Cardiac muscle cell (in vitro differentiated cells and primary cell): Measurements from ENCODE around the gene ETNK2. TPM values are rescaled to one million over a fixed set of nuclear protein-coding genes. Genes with fewer than 3 reads are reported as not detected.

ENCODE experiments used
- DNase-seq, 2 donors: peaks; one replicate each; pipeline versions ENCODE4 v3.0.0 to v3.0.0-alpha.2; 2010 to 2017; ENCODE audit warnings: low read depth in 1 of 2, low spot score in 1 of 2
- H3K27ac ChIP-seq: fragments of 200-600 bp; sonication (generic); 2 replicates; pipeline ENCODE4 v1.5.1; 2016
- H3K27me3 ChIP-seq: fragments of 200-600 bp; sonication (generic); 2 replicates; pipeline ENCODE4 v1.6.0; 2016; ENCODE audit warnings: control low read depth
- H3K36me3 ChIP-seq: fragments of 200-600 bp; sonication (generic); 2 replicates; pipeline ENCODE4 v1.5.1; 2016; ENCODE audit warnings: control low read depth
- H3K4me1 ChIP-seq: fragments of 200-600 bp; sonication (generic); 2 replicates; pipeline ENCODE4 v1.8.1; 2017; ENCODE audit warnings: low read depth, mild to moderate bottlenecking, mixed run types
- H3K4me3 ChIP-seq: fragments of 200-600 bp; sonication (generic); 2 replicates; pipeline ENCODE4 v1.5.1; 2016; ENCODE audit warnings: mild to moderate bottlenecking
- H3K9me3 ChIP-seq: fragments of 200-600 bp; sonication (generic); 2 replicates; pipeline ENCODE4 v1.5.1; 2017; ENCODE audit warnings: low read depth, mild to moderate bottlenecking, control low read depth
- polyA plus RNA-seq: library from polyadenylated mRNA; unstranded; fragments of >200 nt; fragmentation: Nextera tagmentation; extraction: Ambion mirVana; gene quantifications from 2 replicates; pipeline ENCODE4 v1.2.1, GENCODE V29; 2016
- total RNA-seq: library from RNA; depleted of rRNA; stranded (reverse); fragments of >200 nt; gene quantifications from 2 replicates; pipeline ENCODE4 v1.2.3, GENCODE V29; 2016
- TF ChIP-seq, protein P1 (sequence below): IDR thresholded peaks from 2 replicates; pipeline ENCODE4 v1.5.1; 2012; ENCODE audit warnings: low read depth, mild to moderate bottlenecking, low read length

The ETNK2 gene
- total and polyA plus RNA-seq, 2 experiments from 2014 or later: 24.7 to 29.9 TPM

DNA sequence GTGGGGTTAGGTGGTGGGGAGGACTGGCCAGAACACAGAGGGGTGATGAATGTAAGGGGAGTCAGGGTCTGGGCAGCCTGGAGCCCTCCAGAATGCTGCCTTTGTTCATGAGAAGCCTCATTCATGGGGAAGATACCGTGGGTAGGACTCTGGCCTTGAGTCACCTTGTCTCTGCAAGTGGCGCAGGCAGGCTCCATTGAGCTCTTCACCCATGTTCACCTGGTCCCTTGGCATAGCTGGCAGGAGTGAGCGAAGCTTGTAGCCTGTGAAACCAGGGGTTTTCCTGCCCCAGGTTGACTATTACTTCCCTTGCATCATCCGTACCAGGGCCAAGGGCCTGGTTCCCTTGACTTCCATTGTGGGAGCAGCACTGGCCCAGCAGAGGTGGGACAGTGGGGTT is 53.2 kb downstream of the ETNK2 start:
- H3K4me3 ChIP-seq: no peak overlapping the region
- DNase-seq: no peak
- peaks cover 18% of the 10 kb centered on the region for H3K4me1 ChIP-seq
- H3K27me3 ChIP-seq: no peaks in the 10 kb centered on the region
- no peaks in the 10 kb centered on the region for H3K9me3 ChIP-seq
- no peaks in the 10 kb centered on the region for H3K36me3 ChIP-seq
- H3K27ac ChIP-seq: no peak overlapping the region
- TF ChIP-seq, protein P1, sequence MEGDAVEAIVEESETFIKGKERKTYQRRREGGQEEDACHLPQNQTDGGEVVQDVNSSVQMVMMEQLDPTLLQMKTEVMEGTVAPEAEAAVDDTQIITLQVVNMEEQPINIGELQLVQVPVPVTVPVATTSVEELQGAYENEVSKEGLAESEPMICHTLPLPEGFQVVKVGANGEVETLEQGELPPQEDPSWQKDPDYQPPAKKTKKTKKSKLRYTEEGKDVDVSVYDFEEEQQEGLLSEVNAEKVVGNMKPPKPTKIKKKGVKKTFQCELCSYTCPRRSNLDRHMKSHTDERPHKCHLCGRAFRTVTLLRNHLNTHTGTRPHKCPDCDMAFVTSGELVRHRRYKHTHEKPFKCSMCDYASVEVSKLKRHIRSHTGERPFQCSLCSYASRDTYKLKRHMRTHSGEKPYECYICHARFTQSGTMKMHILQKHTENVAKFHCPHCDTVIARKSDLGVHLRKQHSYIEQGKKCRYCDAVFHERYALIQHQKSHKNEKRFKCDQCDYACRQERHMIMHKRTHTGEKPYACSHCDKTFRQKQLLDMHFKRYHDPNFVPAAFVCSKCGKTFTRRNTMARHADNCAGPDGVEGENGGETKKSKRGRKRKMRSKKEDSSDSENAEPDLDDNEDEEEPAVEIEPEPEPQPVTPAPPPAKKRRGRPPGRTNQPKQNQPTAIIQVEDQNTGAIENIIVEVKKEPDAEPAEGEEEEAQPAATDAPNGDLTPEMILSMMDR: no peak

DNA sequence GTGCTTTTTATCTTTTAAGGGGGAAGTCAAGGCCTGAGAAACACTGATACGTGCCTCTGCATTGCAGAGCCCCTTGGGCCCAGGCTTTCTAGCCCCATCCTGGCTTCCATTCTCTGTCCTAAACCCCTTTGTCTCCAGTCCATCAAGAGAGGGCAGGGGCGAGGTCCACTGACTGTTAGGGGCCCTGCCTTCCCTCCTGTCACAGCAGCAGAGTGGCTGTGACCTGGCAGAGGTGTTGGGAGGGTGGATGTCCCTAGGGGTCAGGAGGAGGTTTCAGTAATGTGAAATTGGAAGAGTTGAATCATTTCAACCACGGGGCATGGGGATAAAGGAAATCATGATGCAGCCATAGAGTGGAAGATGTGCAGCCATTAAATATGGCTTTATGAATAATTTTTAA is 54.9 kb downstream of the ETNK2 start:
- H3K4me1 ChIP-seq: peaks cover 20% of the 10 kb centered on the region
- no peaks in the 10 kb centered on the region for H3K9me3 ChIP-seq
- DNase-seq: no peak
- no peak overlapping the region for H3K27ac ChIP-seq
- H3K36me3 ChIP-seq: no peaks in the 10 kb centered on the region
- TF ChIP-seq, protein P1: no peak
- no peak overlapping the region for H3K4me3 ChIP-seq
- H3K27me3 ChIP-seq: no peaks in the 10 kb centered on the region

DNA sequence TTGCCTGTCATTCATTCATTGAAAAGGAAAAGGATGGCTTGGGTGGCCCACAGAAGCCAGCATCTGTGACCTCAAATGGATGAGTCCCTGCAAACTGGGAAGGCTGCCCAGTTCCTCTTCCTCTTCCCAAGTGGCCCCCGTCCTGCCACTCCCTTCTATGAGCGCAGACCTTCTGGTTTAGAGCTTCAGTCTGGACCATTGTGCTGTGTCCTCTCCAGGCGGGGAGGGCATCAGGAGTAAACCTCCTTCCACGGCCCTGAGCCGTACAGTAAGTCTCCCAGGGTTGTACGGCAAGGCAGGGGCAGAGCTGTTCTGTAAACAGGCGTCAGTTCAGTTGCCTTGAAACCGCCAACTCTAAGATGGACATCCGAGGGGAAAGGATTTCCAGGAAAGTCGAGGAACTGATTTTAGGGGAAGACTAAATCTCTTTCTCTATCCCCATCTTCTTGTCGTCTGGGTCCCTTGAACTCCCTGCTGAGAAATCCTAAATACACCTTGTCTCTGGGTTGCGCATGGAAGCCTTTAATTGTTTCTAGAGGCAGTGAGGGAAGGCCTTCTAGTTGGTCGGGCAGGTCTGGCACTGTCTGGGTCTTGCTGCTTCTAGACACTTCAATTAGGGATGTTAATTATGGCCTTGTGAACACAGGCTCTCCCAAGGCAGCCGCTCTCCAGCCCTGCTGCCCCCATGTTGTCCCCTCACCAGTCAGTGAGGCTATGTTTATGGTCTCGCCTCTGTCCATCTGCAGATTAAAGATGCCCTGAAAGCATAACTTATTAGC is 56.8 kb downstream of the ETNK2 start:
- H3K27me3 ChIP-seq: no peaks in the 10 kb centered on the region
- no peak for DNase-seq
- TF ChIP-seq, protein P1: no peak
- H3K4me1 ChIP-seq: peaks cover 20% of the 10 kb centered on the region
- H3K27ac ChIP-seq: peak overlapping the region; percentile 11
- H3K36me3 ChIP-seq: no peaks in the 10 kb centered on the region
- no peak overlapping the region for H3K4me3 ChIP-seq
- no peaks in the 10 kb centered on the region for H3K9me3 ChIP-seq

DNA sequence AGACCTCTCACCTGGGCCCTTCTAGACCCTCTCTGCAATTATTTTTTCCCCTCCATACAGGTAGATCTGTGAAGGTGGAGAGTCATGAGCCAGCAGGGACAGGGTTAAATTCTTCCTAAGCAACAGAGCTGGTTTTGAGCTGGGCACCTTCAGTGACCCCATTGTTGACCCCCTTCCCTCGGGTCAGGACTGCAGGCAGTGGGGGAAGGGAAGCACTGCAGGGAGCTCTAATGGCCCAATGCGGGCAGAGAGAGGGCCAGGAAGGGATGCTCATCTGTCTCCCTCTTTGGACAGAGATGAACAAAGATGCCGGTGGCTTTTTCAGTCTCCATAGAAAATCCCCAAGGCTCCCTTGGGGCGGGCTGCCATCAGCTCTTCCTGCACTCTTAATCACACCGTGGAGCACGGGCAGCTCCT is 57.5 kb downstream of the ETNK2 start:
- no peaks in the 10 kb centered on the region for H3K36me3 ChIP-seq
- no peak overlapping the region for H3K4me3 ChIP-seq
- no peak for DNase-seq
- no peaks in the 10 kb centered on the region for H3K9me3 ChIP-seq
- H3K4me1 ChIP-seq: peaks cover 20% of the 10 kb centered on the region
- TF ChIP-seq, protein P1: no peak
- peak overlapping the region; percentile 11 for H3K27ac ChIP-seq
- no peaks in the 10 kb centered on the region for H3K27me3 ChIP-seq

DNA sequence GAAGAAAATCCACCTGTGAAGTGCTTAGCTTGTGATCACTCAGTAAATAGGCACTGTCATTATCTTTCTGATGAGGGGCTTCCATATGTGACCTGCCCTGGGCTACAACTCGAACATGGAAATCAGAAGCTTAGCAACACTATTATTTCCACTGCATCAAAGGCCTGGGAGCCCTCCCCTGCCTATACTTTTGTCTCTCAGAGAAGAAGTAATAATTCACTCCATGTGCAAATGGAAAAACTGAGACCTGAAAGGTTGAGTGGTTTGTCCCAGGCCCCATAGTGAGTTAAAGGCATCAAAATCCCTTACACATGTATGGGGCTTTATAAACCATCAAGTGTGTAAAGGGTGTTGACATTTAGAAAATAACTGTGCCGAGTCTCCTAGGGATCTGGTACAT is 58.1 kb downstream of the ETNK2 start:
- Histone ChIP-seq H3K27ac (no peak overlapping the region), H3K4me1 (peaks cover 20% of the 10 kb centered on the region), H3K36me3 (no peaks in the 10 kb centered on the region), H3K27me3 (no peaks in the 10 kb centered on the region), H3K4me3 (no peak overlapping the region), H3K9me3 (no peaks in the 10 kb centered on the region)
- TF ChIP-seq, protein P1: no peak
- DNase-seq: no peak
